Measurements from ENCODE around the gene PPFIBP2.
A peak's percentile ranks its signal among the peaks of the same experiment; 100 is the strongest.

The PPFIBP2 gene

DNA sequence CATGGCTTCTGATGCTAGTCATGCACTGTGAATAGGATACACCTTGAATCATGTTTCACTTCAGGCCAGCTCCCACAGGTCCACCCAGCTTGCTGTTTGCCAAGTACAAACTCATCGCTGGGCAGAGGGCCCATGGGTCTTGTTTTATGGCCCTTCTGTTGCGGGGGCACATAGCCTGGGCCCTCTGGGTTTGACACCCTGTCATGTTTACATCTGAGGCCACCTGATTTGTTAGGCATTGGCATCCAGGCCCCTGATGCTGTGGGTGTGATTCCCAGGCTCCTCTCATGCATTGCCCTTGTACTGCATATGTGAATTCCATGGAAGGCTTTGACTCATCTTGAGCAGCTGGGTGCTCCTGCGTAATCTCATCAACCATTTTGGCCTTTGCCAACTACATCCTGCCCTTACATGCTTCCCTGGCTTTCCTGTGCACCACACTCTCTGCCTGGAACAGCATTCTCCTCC, 32.6 kb downstream of the PPFIBP2 start:
- DNase-seq (ENCODE audit: extremely low read depth, low read depth) = no peak
- TF ChIP-seq, protein P1, sequence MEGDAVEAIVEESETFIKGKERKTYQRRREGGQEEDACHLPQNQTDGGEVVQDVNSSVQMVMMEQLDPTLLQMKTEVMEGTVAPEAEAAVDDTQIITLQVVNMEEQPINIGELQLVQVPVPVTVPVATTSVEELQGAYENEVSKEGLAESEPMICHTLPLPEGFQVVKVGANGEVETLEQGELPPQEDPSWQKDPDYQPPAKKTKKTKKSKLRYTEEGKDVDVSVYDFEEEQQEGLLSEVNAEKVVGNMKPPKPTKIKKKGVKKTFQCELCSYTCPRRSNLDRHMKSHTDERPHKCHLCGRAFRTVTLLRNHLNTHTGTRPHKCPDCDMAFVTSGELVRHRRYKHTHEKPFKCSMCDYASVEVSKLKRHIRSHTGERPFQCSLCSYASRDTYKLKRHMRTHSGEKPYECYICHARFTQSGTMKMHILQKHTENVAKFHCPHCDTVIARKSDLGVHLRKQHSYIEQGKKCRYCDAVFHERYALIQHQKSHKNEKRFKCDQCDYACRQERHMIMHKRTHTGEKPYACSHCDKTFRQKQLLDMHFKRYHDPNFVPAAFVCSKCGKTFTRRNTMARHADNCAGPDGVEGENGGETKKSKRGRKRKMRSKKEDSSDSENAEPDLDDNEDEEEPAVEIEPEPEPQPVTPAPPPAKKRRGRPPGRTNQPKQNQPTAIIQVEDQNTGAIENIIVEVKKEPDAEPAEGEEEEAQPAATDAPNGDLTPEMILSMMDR (IDR thresholded peaks at IDR 0.05; ENCODE audit: low read depth, low read length, missing control alignments) = no peak
- H3K4me3 ChIP-seq (replicated peaks; ENCODE audit: low read depth, low read length) = no peak overlapping the region

DNA sequence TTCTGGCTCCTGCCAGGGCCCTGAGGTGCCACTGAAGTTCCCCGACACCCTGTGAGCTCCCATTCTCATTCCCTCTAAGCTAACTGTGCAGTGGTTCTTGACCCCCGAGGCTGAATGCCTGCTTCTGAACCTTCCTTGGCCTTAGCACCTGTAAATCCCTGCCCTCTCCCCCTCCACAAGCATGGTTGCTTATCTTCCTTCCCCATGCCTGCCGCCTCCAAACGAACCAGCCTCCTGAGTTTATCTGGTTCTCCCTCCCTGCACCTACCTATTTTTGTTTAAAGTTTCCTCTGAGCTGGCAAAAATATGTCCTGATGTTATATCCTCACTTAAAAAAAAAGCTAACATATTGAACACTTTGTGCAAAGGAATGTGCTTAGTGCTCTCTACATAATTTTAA, 33.9 kb downstream of the PPFIBP2 start:
- TF ChIP-seq, protein P1 (IDR thresholded peaks at IDR 0.05; ENCODE audit: low read depth, low read length, missing control alignments) = no peak
- DNase-seq (ENCODE audit: extremely low read depth, low read depth) = no peak
- no peak overlapping the region for H3K4me3 ChIP-seq (replicated peaks; ENCODE audit: low read depth, low read length)

DNA sequence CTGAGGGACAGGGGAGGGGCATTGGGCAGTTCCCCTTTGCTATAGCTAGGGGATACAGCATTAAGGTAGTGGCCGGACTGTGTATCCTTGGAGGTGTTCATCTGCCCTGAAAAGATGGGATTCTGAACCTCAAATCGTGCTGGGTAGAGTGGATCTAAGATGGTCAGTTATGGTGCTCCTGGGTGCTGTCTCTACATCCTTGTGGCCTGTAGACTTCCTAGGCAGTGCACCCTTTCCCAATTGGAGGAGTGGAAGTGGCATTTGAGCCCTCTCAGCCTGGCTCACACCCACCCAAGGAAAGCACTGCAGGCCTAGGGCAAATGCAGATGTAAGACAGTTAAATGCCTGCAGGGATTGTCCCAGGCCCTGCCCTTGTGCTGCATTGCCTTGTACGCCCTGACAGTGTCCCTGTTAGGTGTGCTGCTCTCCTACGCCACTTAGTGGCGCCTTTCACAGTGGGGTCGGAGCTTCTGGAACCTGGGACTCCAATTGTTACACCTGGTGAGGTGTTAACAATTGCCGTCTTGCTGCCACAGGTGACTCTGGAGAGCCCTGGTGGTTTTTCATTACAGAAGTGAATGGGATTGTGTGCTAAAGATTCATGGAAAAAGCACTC, 35.0 kb downstream of the PPFIBP2 start:
- H3K4me3 ChIP-seq (replicated peaks; ENCODE audit: low read depth, low read length) = no peak overlapping the region
- TF ChIP-seq, protein P1 (IDR thresholded peaks at IDR 0.05; ENCODE audit: low read depth, low read length, missing control alignments) = peak; percentile 32
- no peak for DNase-seq (ENCODE audit: extremely low read depth, low read depth)

DNA sequence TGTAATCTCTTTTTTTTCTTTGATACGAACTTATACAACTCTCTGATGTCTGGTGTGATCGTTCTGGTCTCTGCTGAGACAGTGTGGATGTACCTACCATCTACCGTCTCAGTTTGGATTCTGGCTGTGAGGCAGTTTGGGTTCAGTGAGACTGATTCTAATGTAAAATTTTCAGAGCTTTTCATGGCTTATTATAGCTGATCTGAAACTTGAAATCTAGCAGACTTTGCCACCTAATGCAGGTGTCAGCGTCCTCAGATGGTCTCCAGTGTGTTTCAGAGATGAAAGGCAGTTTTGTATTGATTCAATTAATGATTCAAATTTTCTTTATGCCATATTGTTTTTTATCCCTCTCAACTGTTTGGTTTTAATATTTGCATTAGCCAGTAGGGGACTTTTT, 35.9 kb downstream of the PPFIBP2 start:
- TF ChIP-seq, protein P1 (IDR thresholded peaks at IDR 0.05; ENCODE audit: low read depth, low read length, missing control alignments) = no peak
- no peak for DNase-seq (ENCODE audit: extremely low read depth, low read depth)
- no peak overlapping the region for H3K4me3 ChIP-seq (replicated peaks; ENCODE audit: low read depth, low read length)

DNA sequence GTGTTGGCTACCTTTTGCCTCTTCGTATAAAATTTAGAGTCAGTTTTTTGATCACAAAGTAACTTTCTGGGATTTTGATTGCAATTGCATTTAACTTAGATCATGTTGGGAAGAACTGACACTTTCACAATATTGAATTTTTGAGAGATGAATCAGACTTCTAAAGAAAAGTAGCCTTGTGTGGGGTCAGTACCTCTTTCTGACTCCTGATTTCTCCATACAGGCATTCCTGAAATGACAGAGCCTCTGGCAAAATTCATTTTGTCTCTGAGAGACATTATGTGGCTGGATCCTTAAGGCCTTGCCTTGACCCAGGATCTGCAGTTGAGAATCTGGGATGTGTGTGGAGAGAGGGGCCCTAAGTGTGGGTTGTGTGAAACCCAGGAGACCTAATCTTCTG, 37.8 kb downstream of the PPFIBP2 start:
- DNase-seq (ENCODE audit: extremely low read depth, low read depth) = no peak
- TF ChIP-seq, protein P1 (IDR thresholded peaks at IDR 0.05; ENCODE audit: low read depth, low read length, missing control alignments) = no peak
- no peak overlapping the region for H3K4me3 ChIP-seq (replicated peaks; ENCODE audit: low read depth, low read length)

DNA sequence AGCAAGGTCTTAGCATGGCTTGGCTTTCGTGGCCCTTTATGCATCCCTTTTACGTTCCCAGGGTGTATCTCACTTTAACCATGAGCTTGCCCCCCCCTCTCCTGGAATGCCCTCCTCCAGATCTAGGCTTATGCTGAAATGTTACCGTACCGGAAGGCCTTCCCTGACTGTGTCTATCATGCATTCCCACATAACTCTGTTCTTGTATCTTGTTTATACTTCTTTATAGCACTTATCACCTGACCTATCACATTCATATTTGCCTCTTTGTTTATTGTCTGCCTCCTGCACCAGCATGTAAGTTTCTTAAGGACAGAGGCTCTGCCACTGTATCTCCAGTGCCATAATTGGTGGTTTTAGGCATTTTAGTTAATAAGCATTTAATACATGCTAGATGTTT, 38.9 kb downstream of the PPFIBP2 start:
- TF ChIP-seq, protein P1 (IDR thresholded peaks at IDR 0.05; ENCODE audit: low read depth, low read length, missing control alignments) = no peak
- H3K4me3 ChIP-seq (replicated peaks; ENCODE audit: low read depth, low read length) = no peak overlapping the region
- DNase-seq (ENCODE audit: extremely low read depth, low read depth) = no peak

All from HFF-Myc (cell line).